K562 (cell line): ENCODE data around the gene TENM4. TPM values are rescaled to one million over a fixed set of nuclear protein-coding genes. Genes with fewer than 3 reads are reported as not detected.

Source experiments
- ARID3B ChIP-seq: fragments of 250-450 bp; sonication (Bioruptor Pico); IDR thresholded peaks from 2 replicates; pipeline ENCODE4 v1.4.0; 2020; ENCODE audit warnings: borderline replicate concordance
- ASH1L ChIP-seq: fragments of 450-650 bp; IDR thresholded peaks from 2 replicates; pipeline ENCODE4 v1.6.1; 2018; ENCODE audit warnings: borderline replicate concordance, mild to moderate bottlenecking, low read depth; ENCODE audit not compliant: partially characterized antibody
- CREB5 ChIP-seq: fragments of 250-450 bp; sonication (Bioruptor Pico); IDR thresholded peaks from 2 replicates; pipeline ENCODE4 v1.5.0; 2020; ENCODE audit warnings: mild to moderate bottlenecking
- E2F4 ChIP-seq: sonication (generic); formaldehyde crosslinking; IDR thresholded peaks from 2 replicates; pipeline ENCODE4 v1.8.0; 2022; ENCODE audit warnings: mild to moderate bottlenecking, low read depth, missing genetic modification reagents
- FOXK2 ChIP-seq, 2 experiments: fragments of 450-650 bp; IDR thresholded peaks in 1 of 2; conservative IDR thresholded peaks in 1 of 2; 2 replicates each; pipeline ENCODE4 v1.6.1; 2016; ENCODE audit warnings: low read depth in 2 of 2, mild to moderate bottlenecking in 1 of 2
- LARP7 ChIP-seq: fragments of 450-650 bp; IDR thresholded peaks from 2 replicates; pipeline ENCODE4 v1.6.1; 2016
- PCBP1 ChIP-seq: fragments of 200-400 bp; formaldehyde crosslinking; IDR thresholded peaks from 2 replicates; pipeline ENCODE4 v1.6.1; 2018; ENCODE audit warnings: mild to moderate bottlenecking, low read depth, low read length; ENCODE audit not compliant: poor library complexity, severe bottlenecking
- TBP ChIP-seq: optimal IDR thresholded peaks from 2 replicates; pipeline ENCODE3; 2011; ENCODE audit warnings: low read depth, low read length, improper control_type of control experiment
- polyA plus RNA-seq, 8 experiments: library from polyadenylated mRNA; depleted of rRNA in 4 of 8; stranded (reverse) in 5 of 8; unstranded in 3 of 8; fragments of >200 nt; fragmentation: Nextera tagmentation in 2 of 8; fragmentation: Illumina TruSeq in 1 of 8; extraction: Ambion mirVana in 2 of 8; extraction: Trizol in 1 of 8; gene quantifications; 2 replicates each; pipeline versions ENCODE4 v1.2.1 to v1.2.3, GENCODE V29; 2011 to 2014; ENCODE audit warnings: inconsistent platforms in 1 of 8, missing spikeins in 1 of 8
- total RNA-seq, 7 experiments: library from RNA; depleted of rRNA in 6 of 7; stranded (reverse); fragments of >200 nt in 6 of 7; fragmentation: Illumina TruSeq in 2 of 7; extraction: Trizol in 2 of 7; gene quantifications; 2 replicates each; pipeline versions ENCODE4 v1.2.1 to v1.2.3, GENCODE V29; 2011 to 2021; ENCODE audit warnings: low replicate concordance in 1 of 7

TENM4 gene
- total and polyA plus RNA-seq, 9 of the 15 experiments (the other 6 are each of a cell fraction or from before 2014, with no cell fraction given), result 0.16 TPM; not detected in 8

GRCh38 chr11:79419120-79419519 lies 21.7 kb downstream of the TENM4 start (continued):
- no peak for TF ChIP-seq ARID3B (CRISPR knock-in tag)
- TF ChIP-seq FOXK2 (conservative IDR thresholded peaks at IDR 0.05 in 1 of 2, IDR thresholded peaks at IDR 0.05 in 1 of 2; ENCODE audit: low read depth in 2 of 2), result no peak
- TF ChIP-seq PCBP1, result no peak
- no peak for TF ChIP-seq LARP7
- no peak for TF ChIP-seq TBP
- TF ChIP-seq ASH1L, result no peak
- no peak for TF ChIP-seq E2F4
- no peak for TF ChIP-seq CREB5 (CRISPR knock-in tag)
